ENCODE results near the gene ORM2. TPM values are rescaled to one million over a fixed set of nuclear protein-coding genes. Genes with fewer than 3 reads are reported as not detected.

The ORM2 gene
- total RNA-seq, 1 donor from 2014 or later = not detected

GRCh38 chr9:114344188-114344566 is 14.5 kb downstream of the ORM2 start:
- Mint-ChIP-seq H3K27ac (ENCODE audit: unreplicated experiment) (no peak overlapping the region), H3K4me3 (no peak overlapping the region), H3K36me3 (ENCODE audit: low read depth) (peaks cover 1% of the 10 kb centered on the region), H3K27me3 (ENCODE audit: low read depth) (no peaks in the 10 kb centered on the region), H3K9me3 (no peaks in the 10 kb centered on the region), H3K4me1 (peaks cover 13% of the 10 kb centered on the region)
- TF ChIP-seq, protein P1, sequence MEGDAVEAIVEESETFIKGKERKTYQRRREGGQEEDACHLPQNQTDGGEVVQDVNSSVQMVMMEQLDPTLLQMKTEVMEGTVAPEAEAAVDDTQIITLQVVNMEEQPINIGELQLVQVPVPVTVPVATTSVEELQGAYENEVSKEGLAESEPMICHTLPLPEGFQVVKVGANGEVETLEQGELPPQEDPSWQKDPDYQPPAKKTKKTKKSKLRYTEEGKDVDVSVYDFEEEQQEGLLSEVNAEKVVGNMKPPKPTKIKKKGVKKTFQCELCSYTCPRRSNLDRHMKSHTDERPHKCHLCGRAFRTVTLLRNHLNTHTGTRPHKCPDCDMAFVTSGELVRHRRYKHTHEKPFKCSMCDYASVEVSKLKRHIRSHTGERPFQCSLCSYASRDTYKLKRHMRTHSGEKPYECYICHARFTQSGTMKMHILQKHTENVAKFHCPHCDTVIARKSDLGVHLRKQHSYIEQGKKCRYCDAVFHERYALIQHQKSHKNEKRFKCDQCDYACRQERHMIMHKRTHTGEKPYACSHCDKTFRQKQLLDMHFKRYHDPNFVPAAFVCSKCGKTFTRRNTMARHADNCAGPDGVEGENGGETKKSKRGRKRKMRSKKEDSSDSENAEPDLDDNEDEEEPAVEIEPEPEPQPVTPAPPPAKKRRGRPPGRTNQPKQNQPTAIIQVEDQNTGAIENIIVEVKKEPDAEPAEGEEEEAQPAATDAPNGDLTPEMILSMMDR (conservative IDR thresholded peaks at IDR 0.05) = no peak
- no peak for DNase-seq (ENCODE audit: low read depth, low spot score)

DNA sequence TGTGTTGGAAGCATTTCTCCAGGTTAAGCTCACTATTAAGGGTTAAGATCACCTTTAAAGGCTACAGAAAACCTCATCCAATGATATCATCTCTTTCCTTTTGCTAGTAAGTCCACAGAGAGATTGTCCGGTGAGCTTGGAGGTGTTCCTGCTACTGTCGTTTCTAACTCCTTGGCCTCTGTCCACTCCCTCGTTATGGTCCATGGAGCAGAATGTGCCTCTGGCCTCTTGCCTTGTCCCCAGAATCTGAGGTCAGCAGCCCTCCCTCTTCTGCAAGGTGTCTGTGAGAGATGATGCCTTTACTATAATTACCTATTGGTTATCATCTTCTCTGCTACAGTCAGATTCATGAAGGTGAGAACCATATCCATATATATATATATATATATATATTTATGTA is 15.0 kb downstream of the ORM2 start:
- no peak overlapping the region for H3K4me3 Mint-ChIP-seq
- peaks cover 4% of the 10 kb centered on the region for H3K36me3 Mint-ChIP-seq (ENCODE audit: low read depth)
- H3K9me3 Mint-ChIP-seq = no peaks in the 10 kb centered on the region

GRCh38 chr9:114345493-114346065 is 15.9 kb downstream of the ORM2 start:
- H3K27ac Mint-ChIP-seq (ENCODE audit: unreplicated experiment) = no peak overlapping the region
- H3K36me3 Mint-ChIP-seq (ENCODE audit: low read depth) = peaks cover 4% of the 10 kb centered on the region
- H3K4me3 Mint-ChIP-seq = no peak overlapping the region

More for the DNA sequence above, 15.0 kb downstream of the ORM2 start:
- TF ChIP-seq, protein P1 (conservative IDR thresholded peaks at IDR 0.05) = no peak
- Mint-ChIP-seq H3K4me1 (peaks cover 18% of the 10 kb centered on the region), H3K27ac (ENCODE audit: unreplicated experiment) (no peak overlapping the region), H3K27me3 (ENCODE audit: low read depth) (no peaks in the 10 kb centered on the region)
- no peak for DNase-seq (ENCODE audit: low read depth, low spot score)

DNA sequence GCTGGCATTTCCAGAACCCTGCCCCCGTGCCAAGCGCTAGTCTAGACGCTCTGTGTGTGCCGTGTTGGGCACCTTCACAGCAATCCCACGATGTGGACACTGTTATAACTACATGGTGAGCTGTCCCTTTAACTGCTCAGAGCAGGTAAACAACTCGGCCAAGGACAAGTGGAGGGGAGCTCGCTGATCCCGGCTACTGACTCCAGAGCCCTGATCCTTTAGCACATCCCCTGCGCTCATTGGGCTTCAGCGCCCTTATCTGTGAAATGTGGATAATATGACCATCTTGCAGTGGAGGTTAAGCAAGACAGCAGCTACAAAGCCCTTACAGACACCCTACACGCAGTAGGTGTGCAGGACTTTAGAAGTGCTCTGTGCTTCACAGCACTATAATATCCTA is 16.5 kb downstream of the ORM2 start:
- peaks cover 4% of the 10 kb centered on the region for H3K36me3 Mint-ChIP-seq (ENCODE audit: low read depth)
- H3K27me3 Mint-ChIP-seq (ENCODE audit: low read depth) = no peaks in the 10 kb centered on the region
- no peak for DNase-seq (ENCODE audit: low read depth, low spot score)
- H3K27ac Mint-ChIP-seq (ENCODE audit: unreplicated experiment) = no peak overlapping the region
- no peak overlapping the region for H3K4me3 Mint-ChIP-seq
- TF ChIP-seq, protein P1 (conservative IDR thresholded peaks at IDR 0.05) = no peak
- peaks cover 20% of the 10 kb centered on the region for H3K4me1 Mint-ChIP-seq
- H3K9me3 Mint-ChIP-seq = no peaks in the 10 kb centered on the region

More at GRCh38 chr9:114345493-114346065, 15.9 kb downstream of the ORM2 start:
- no peak for DNase-seq (ENCODE audit: low read depth, low spot score)
- Mint-ChIP-seq H3K27me3 (ENCODE audit: low read depth) (no peaks in the 10 kb centered on the region), H3K4me1 (peaks cover 20% of the 10 kb centered on the region), H3K9me3 (no peaks in the 10 kb centered on the region)
- TF ChIP-seq, protein P1 (conservative IDR thresholded peaks at IDR 0.05) = no peak

GRCh38 chr9:114347675-114348074 is 18.0 kb downstream of the ORM2 start:
- H3K36me3 Mint-ChIP-seq (ENCODE audit: low read depth) = peaks cover 4% of the 10 kb centered on the region

More at GRCh38 chr9:114347675-114348074, 18.0 kb downstream of the ORM2 start:
- TF ChIP-seq, protein P1 (conservative IDR thresholded peaks at IDR 0.05) = no peak
- DNase-seq (ENCODE audit: low read depth, low spot score) = no peak
- peak overlapping the region; percentile 84 for H3K27ac Mint-ChIP-seq (ENCODE audit: unreplicated experiment)
- H3K4me3 Mint-ChIP-seq = no peak overlapping the region
- H3K9me3 Mint-ChIP-seq = no peaks in the 10 kb centered on the region
- H3K4me1 Mint-ChIP-seq = peaks cover 20% of the 10 kb centered on the region
- H3K27me3 Mint-ChIP-seq (ENCODE audit: low read depth) = no peaks in the 10 kb centered on the region
